PC-9 (cell line): Measurements from ENCODE around the gene INPP5A. TPM values are rescaled to one million over a fixed set of nuclear protein-coding genes. Genes with fewer than 3 reads are reported as not detected.

Experiments
- BruUV-seq: library from RNA; stranded (reverse); fragments of 400-500 nt; replicated peaks from 2 replicates; lab custom pipeline; 2021; lab: Mats Ljungman, UMichigan
- CTCF ChIA-PET: fragments of 300-600 bp; sonication (Branson Sonifier 250); formaldehyde crosslinking; loops from one replicate; lab custom pipeline; 2022; ENCODE audit warnings: antibody characterized with exemption; lab: Charles Lee
- POLR2A ChIA-PET: fragments of 300-600 bp; sonication (Branson Sonifier 250); formaldehyde crosslinking; loops from one replicate; lab custom pipeline; 2022; ENCODE audit warnings: antibody characterized with exemption; ENCODE audit not compliant: unreplicated experiment; lab: Charles Lee
- DNase-seq, 2 experiments: peaks; one replicate each; pipeline versions ENCODE4 v3.0.0 to v3.0.0-alpha.2; 2015 to 2022; ENCODE audit warnings: mixed read lengths in 1 of 2
- H2AFZ ChIP-seq: fragments of 200-600 bp; sonication (generic); 2 replicates; pipeline ENCODE4 v1.8.1; 2017; ENCODE audit warnings: antibody characterized with exemption
- H3F3A ChIP-seq: fragments of 200-600 bp; sonication (generic); 2 replicates; pipeline ENCODE4 v1.8.1; 2017; ENCODE audit warnings: antibody characterized with exemption, mild to moderate bottlenecking, low read depth; ENCODE audit not compliant: insufficient read depth
- H3K27ac ChIP-seq: fragments of 200-600 bp; sonication (generic); 2 replicates; pipeline ENCODE4 v1.6.1; 2016; ENCODE audit warnings: mixed run types
- H3K27me3 ChIP-seq: fragments of 200-600 bp; sonication (generic); 2 replicates; pipeline ENCODE4 v1.6.1; 2016; ENCODE audit warnings: low read depth, mixed run types; ENCODE audit not compliant: insufficient read depth
- H3K36me3 ChIP-seq: fragments of 200-600 bp; sonication (generic); 2 replicates; pipeline ENCODE4 v1.6.1; 2016; ENCODE audit warnings: low read depth, mixed run types
- H3K4me1 ChIP-seq: fragments of 200-600 bp; sonication (generic); replicated peaks from 2 replicates; pipeline ENCODE4 v1.6.1; 2016; ENCODE audit warnings: mixed run types; ENCODE audit not compliant: insufficient read depth
- H3K4me2 ChIP-seq: fragments of 200-600 bp; sonication (generic); 2 replicates; pipeline ENCODE4 v1.6.1; 2017; ENCODE audit warnings: mixed run types
- H3K4me3 ChIP-seq: fragments of 200-600 bp; sonication (generic); 2 replicates; pipeline ENCODE4 v1.6.1; 2016; ENCODE audit warnings: mixed run types
- H3K79me2 ChIP-seq: fragments of 200-600 bp; sonication (generic); 2 replicates; pipeline ENCODE4 v1.6.1; 2017; ENCODE audit warnings: low read depth, mixed run types
- H3K9me2 ChIP-seq: fragments of 200-600 bp; sonication (generic); 2 replicates; pipeline ENCODE4 v1.8.1; 2017; ENCODE audit warnings: mild to moderate bottlenecking; ENCODE audit not compliant: insufficient read depth
- H3K9me3 ChIP-seq: fragments of 200-600 bp; sonication (generic); 2 replicates; pipeline ENCODE4 v1.8.1; 2016; ENCODE audit warnings: low read depth; ENCODE audit not compliant: insufficient read depth
- H4K20me1 ChIP-seq: fragments of 200-600 bp; sonication (generic); 2 replicates; pipeline ENCODE4 v1.8.1; 2017; ENCODE audit not compliant: insufficient read depth
- EZH2 ChIP-seq: fragments of 200-600 bp; sonication (generic); IDR thresholded peaks from 2 replicates; pipeline ENCODE4 v1.8.0; 2017; ENCODE audit warnings: antibody characterized with exemption, low read depth
- intact Hi-C: fragments of 100-400 bp; cut with micrococcal nuclease; formaldehyde crosslinking; loops from one replicate; pipeline ENCODE4 v1.10.0; 2022; ENCODE audit not compliant: unreplicated experiment
- total RNA-seq: library from RNA; stranded (reverse); gene quantifications from 2 replicates; pipeline ENCODE4 v1.2.3, GENCODE V29; 2021
- TF ChIP-seq, protein P1 (sequence below): fragments of 200-600 bp; sonication (generic); conservative IDR thresholded peaks from 2 replicates; pipeline ENCODE4 v1.6.1; 2017; ENCODE audit warnings: mixed run types, antibody characterized with exemption, mild to moderate bottlenecking, moderate library complexity

The INPP5A gene
- total RNA-seq, 1 experiment from 2014 or later: 18.4 TPM

GRCh38 chr10:132774902-132775863, 237.6 kb downstream of the INPP5A start:
- Histone ChIP-seq H3K27me3 (no peaks in the 10 kb centered on the region), H3K9me2 (no peaks in the 10 kb centered on the region), H3F3A (no peaks in the 10 kb centered on the region), H3K36me3 (no peaks in the 10 kb centered on the region), H3K27ac (no peak overlapping the region), H3K4me1 (no peaks in the 10 kb centered on the region), H4K20me1 (no peaks in the 10 kb centered on the region), H3K4me3 (no peak overlapping the region), H3K9me3 (no peaks in the 10 kb centered on the region), H3K79me2 (no peaks in the 10 kb centered on the region), H3K4me2 (no peak overlapping the region), H2AFZ (no peak overlapping the region)
- no peak for DNase-seq
- no peak for TF ChIP-seq EZH2
- TF ChIP-seq, protein P1, sequence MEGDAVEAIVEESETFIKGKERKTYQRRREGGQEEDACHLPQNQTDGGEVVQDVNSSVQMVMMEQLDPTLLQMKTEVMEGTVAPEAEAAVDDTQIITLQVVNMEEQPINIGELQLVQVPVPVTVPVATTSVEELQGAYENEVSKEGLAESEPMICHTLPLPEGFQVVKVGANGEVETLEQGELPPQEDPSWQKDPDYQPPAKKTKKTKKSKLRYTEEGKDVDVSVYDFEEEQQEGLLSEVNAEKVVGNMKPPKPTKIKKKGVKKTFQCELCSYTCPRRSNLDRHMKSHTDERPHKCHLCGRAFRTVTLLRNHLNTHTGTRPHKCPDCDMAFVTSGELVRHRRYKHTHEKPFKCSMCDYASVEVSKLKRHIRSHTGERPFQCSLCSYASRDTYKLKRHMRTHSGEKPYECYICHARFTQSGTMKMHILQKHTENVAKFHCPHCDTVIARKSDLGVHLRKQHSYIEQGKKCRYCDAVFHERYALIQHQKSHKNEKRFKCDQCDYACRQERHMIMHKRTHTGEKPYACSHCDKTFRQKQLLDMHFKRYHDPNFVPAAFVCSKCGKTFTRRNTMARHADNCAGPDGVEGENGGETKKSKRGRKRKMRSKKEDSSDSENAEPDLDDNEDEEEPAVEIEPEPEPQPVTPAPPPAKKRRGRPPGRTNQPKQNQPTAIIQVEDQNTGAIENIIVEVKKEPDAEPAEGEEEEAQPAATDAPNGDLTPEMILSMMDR: no peak
- POLR2A ChIA-PET: no interaction called here
- no TSS peak for BruUV-seq
- CTCF ChIA-PET: no interaction called here
- intact Hi-C loops: no loop called here

DNA sequence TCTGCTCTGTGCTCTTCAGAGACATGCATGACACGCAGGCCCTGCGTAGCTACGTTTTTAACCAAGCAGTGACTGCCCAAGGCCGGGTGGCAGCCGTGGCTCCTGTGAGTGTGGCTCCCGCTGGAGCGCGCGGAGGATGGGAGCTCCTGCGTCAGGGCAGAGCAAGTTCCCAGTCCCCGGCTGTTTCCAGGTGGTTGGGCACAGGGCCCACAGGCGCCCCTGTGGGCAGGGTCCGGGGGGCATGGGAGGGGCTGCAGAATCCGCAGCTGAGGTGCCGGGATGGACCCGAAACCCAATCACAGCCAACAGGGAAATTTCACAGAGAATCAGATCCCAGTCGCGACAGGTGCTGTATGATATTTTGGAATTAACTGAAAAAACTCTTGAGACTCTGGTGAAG, 238.6 kb downstream of the INPP5A start:
- BruUV-seq: no TSS peak
- CTCF ChIA-PET: no interaction called here
- Histone ChIP-seq H3K4me3 (no peak overlapping the region), H3K4me2 (no peak overlapping the region), H3K79me2 (no peaks in the 10 kb centered on the region), H2AFZ (no peak overlapping the region), H3K4me1 (no peaks in the 10 kb centered on the region), H3F3A (no peaks in the 10 kb centered on the region), H4K20me1 (no peaks in the 10 kb centered on the region), H3K36me3 (no peaks in the 10 kb centered on the region), H3K27ac (no peak overlapping the region), H3K9me3 (no peaks in the 10 kb centered on the region), H3K27me3 (no peaks in the 10 kb centered on the region), H3K9me2 (no peaks in the 10 kb centered on the region)
- intact Hi-C loops: no loop called here
- TF ChIP-seq, protein P1: no peak
- TF ChIP-seq EZH2: no peak
- DNase-seq: no peak
- POLR2A ChIA-PET: no interaction called here

- H3K4me2 ChIP-seq: no peak overlapping the region
- TF ChIP-seq EZH2: no peak
- TF ChIP-seq, protein P1: no peak
- H3K4me3 ChIP-seq: no peak overlapping the region
- no peak overlapping the region for H3K27ac ChIP-seq
- H4K20me1 ChIP-seq: no peaks in the 10 kb centered on the region
- H3K9me3 ChIP-seq: no peaks in the 10 kb centered on the region
- CTCF ChIA-PET: no interaction called here
- H3K9me2 ChIP-seq: no peaks in the 10 kb centered on the region
- no peaks in the 10 kb centered on the region for H3K79me2 ChIP-seq
- BruUV-seq: no TSS peak
- no peaks in the 10 kb centered on the region for H3K4me1 ChIP-seq
- no peaks in the 10 kb centered on the region for H3F3A ChIP-seq
- no peak for DNase-seq
- intact Hi-C loops: no loop called here
- POLR2A ChIA-PET: no interaction called here
- no peak overlapping the region for H2AFZ ChIP-seq
- H3K36me3 ChIP-seq: no peaks in the 10 kb centered on the region
- no peaks in the 10 kb centered on the region for H3K27me3 ChIP-seq
These were observed 239.2 kb downstream of the INPP5A start for GRCh38 chr10:132776821-132777220.
